Non-pigmented ciliary epithelial cell (primary cell): ENCODE results near the gene PLCB2.

Source experiments
- DNase-seq: peaks from one replicate; pipeline ENCODE4 v3.0.0-alpha.2; 2010; ENCODE audit warnings: low read depth

PLCB2 gene

DNA sequence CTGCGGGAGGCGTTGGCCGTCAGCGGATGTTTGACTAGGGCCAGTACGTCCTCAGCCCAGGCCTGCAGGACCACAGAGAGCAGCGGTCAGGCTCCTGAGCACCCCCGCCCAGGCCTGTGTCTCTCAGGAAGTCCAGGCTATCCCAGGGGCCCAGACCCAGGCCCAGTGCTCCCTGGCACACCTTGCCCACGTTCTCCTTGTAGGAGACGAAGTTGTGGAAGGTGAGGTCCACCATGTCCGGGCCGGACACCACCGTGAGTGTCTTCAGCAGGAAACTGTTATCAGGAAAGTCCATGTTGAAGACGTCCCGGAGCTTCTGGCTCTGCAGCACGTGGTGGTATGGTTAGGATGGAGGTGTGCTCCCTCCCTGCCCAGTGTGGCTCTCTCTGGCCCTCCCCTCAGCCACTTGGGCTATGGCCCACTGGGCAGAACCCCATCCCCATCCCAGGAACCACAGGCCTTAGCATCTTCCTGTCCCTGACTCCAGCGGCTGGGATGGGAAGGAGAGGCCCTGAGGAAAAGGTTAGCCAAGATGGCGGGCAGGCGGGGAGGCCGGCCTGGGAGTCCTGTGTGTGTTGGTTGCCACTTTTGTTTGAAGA is 5.3 kb downstream of the PLCB2 start:
- no peak for DNase-seq

DNA sequence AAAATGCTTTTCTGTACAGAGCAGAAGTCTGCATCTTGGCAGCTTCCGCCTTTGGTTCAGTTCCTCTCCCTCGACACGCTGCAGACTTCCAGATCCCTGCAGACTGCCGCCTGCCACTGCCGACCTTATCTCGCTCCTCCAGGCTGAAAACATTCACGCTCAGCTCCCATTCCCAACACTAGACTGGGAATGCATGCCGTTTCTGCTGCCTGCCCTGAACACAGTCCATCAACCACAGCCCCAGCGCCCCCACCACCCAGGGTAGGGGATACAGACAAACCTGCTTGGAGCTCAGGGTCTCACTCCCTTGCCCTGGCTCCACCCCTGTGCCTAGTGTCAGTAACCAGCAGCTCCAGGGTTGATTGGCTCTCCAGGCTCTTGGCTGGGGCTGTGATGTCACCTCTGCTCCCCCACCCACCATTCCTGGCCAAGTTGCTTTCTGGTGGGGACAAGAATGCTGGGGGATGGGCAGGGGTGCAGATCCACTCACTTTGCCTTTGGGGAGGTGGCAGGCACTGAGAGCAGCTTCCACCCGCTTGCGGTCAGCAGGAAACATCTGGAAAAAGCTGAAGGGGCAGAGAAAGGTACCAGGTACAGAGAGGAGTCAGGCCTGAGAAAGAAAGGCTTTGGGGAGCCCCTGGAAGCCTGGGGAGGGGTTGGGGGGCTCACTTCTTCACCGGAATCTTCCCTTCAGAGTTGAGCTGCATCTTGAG is 6.1 kb downstream of the PLCB2 start:
- no peak for DNase-seq

DNA sequence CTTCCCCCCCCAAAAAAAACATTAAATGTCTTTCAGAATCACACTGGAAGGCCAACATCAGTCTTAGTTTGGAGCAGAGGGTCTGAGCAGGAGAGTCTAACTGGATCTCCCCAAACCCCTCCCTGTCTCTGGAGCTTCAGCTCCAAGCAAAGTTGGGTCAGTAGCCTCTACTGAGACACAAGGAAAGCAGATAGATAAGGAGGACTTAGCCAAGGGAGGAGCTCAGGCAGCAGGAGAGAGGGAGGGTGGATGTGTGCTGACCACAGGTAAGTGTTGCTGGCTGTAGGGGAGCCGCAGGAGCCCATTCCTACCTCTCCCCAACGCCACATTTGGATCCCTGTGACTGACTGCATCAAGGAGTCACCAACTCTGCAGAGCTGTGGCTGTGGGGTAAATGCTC is 7.0 kb downstream of the PLCB2 start:
- no peak for DNase-seq

DNA sequence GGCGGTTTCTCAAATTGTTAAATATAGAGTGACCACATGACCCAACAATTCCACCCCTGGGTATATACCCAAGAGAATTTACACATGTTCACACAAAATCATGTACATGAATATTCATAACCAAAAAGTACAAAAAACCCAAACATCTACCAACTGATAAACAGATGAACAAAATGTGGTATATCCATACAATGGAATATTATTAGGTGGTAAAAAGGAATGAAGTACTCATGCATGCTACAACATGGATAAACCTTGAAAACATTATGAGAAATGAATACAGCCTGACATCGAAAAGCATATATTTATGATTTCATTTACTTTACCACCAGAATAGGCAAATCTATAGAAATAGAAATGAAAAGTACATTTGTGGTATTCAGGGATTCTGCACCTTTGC is 7.4 kb downstream of the PLCB2 start:
- no peak for DNase-seq

DNA sequence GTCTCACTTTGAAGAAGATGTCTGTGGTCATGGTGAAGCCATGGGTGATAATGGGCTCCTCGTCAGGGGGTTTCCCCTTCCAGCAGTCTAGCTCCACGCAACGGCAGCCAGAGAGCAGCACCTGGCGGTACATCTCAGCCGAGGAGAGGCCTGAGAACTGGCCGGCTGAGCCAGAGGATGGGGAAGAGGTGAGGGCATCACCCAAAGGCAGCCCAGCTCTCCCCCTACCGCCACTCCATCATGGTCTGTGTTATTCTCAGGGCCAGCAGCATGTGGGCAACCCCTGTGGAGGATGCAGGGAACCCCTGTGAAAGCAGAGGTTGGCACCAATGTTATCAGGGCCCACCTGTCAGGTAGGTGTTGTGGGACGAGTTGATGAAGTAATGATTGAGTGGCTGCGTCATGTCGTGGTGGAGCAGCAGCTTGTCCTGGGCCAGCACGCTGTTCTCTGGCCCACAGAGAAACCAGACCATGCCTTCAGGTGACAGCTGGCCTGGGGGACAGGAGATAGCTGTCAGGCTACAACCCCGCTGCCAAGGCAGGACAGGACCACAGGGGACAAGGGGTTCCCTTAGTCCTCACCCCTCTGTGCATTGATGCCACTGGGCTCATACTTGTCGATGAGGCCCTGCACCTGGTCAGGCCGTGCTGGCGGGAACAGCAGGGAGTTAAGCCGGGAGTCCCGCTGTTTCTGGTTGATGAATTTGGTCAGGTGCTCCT is 9.4 kb downstream of the PLCB2 start:
- DNase-seq: no peak

DNA sequence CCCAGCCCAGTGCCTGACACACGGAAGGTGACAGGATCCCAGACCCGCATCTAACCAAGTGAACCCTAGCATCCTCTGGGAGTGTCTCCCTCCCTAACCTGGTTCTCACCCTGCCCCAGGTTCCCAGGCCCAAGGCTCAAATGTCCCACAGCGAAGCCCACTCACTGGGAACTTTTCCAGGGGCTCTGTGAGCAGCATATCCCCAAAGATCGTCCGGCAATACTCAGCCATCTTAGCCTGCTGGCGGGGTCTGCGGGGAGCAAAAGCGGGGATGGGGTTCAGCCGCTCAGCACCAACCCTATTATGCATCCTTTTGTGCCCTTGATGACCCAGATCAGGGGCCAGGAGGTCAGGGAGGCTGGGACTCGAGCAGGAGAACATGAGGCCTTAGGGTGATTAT is 10.4 kb downstream of the PLCB2 start:
- DNase-seq: no peak

DNA sequence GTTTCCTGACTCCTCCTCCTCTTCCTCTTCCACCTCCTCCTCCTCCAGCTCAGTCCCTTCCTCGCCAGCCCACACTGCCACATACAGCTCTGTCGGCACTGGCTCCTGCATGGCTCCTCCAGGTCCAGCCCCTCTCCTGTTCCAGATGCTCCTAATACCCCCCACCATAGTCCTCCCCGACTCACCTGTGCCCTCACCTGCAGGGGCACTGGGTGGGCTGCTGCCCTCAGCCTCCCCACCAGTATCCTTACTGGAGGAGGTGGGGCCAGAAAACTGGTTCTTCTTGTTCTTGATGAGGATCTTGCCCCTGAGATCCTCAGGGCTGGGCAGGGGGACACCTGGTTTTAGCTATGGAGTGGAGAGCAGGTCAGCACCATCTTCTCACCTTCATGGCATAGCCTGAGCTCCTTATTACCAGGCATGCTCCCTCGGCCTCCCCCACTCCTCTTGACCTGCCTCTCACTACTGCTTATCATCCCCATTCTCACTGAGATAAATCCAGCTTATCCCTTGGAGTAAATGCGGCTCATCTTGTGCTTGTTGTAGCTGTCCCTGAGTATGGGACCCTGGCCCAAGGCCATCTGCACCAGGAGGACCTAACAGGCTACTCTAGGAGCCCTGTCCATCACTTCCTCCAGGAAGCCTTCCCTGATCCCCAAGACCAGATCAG is 11.0 kb downstream of the PLCB2 start:
- DNase-seq: no peak

DNA sequence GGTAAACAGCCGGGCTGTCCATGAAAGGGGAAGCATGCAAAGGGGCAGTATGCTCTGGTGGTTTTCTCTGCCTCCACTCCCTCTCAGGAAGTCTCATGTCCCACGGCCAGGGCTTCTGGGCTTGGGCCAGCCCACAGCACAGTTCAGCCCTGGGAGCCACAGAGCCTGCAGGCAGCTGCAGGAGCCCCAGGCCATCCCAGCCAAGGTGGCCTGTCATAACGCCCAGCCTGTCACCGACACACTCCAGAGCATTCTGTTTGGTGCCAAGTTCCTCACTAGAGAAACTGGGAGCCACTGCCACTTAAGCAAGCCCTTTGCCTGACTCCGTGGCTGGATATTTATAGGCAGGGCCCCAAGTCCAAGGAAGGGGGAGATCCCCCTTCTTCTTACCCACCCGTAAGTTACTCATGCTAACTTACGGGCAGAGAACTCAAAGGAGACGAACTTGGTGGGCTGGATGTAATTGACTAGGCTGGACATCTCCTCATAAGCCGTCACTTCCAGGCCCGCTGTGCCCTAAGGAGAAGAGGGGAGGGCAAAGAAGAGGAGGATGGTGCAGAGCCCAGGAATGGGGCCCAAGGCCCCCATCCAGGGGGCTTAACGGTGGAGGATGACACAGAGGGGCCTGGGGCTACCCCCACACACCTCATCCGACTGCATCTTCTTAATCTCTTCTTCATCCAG is 11.7 kb downstream of the PLCB2 start:
- no peak for DNase-seq

DNA sequence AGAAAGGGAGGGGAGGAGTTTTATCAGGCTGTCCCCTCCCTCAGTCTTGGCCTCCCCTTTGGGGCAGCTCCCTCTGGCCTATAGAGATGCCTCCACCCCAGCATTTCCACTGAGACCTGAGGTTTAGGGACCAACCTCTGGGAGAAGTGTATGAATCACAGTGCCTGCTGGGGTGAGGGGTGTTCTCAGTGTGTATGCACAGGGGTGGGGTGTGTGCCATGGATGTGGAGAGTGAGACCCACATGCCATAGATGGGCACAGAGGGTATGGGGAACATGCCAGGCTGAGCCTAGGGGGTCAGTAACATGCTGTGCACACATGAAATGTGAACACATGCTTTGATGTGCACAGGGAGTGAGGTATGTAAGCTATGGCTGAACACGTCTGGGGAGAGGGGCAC is 12.4 kb downstream of the PLCB2 start:
- no peak for DNase-seq

DNA sequence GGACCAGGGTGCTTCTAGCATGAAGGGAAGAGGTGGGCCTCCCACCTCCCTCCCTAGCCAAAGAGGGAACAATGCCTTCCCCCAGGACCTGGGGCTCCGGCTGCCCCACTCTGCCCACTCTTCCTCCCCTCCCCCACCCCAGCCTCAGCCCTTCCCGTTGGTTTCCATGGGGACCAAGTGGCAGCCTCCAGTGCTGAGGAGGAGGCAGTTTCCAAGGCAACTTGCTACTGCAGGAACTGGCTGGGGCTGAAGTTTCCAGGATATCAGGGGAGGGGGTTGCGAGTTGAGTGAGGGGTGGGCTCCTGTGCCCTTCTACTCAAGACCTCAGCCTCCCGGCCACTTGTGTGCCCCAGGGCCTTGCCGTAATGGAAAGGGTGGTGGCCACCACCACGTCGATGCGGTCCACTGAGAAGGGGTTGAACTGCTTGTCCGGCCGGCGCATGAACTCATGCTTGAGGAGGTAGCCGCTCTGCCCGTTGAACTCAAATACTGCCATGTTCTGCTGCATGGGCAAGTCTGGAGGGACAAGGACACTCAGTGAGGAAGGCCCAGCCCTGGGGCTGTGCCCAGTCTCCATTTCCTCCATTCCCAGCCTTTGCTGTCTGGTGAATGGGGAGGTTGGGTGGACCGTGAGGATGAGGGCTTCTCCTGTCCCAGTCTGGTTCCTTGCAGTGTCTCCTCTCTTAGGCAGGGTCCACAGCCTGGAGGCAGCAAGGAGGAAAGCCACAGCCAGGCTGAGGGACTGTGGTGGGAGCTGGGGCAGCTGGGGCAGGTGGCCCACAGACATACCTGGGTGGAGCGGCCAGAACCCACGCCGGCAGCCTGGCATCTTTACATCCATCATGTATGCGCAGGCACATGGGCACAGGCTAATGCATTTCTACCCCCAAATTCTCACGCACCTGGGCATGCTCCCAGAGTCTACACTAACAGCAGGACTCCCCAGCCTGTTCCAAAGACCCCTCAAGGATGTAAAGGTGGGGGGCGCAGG is 13.5 kb downstream of the PLCB2 start:
- no peak for DNase-seq

DNA sequence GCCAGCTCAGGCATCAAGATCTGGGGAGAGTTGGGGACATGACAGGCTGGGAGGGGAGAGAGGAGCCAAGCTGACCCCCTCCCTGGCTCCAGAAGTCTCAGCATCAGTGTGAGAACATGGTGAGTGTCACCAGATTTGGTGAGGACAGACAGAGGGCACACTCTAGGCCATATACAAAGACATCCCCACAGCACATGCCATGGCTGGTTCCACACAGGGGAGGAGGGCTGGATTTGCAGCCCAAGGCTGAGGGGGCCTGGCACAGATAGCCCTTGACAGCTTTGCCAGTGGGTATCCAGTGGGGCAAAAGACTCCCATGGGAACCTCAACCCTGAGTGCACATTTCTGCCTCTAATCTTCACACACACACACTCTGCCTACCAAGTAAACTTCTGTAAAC is 14.7 kb downstream of the PLCB2 start:
- no peak for DNase-seq

DNA sequence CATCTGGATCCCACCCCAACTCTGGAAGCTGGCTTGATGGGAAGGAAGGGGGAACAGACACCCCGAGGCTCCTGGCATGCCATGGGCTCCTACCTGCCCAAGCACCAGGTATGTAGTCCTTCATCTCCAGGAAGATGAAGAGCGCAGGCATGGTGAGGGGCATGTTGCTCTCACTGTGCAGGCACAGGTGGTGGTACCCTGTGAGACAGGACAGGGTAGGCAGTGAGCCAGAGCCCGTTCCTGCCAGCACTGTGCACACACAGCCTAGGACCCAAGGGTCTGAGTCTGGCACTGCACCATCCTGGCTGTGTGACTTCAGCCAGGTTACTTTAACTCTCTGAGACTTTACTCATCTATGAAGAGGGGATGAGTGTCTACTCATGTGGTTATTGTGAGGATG is 15.5 kb downstream of the PLCB2 start:
- no peak for DNase-seq

DNA sequence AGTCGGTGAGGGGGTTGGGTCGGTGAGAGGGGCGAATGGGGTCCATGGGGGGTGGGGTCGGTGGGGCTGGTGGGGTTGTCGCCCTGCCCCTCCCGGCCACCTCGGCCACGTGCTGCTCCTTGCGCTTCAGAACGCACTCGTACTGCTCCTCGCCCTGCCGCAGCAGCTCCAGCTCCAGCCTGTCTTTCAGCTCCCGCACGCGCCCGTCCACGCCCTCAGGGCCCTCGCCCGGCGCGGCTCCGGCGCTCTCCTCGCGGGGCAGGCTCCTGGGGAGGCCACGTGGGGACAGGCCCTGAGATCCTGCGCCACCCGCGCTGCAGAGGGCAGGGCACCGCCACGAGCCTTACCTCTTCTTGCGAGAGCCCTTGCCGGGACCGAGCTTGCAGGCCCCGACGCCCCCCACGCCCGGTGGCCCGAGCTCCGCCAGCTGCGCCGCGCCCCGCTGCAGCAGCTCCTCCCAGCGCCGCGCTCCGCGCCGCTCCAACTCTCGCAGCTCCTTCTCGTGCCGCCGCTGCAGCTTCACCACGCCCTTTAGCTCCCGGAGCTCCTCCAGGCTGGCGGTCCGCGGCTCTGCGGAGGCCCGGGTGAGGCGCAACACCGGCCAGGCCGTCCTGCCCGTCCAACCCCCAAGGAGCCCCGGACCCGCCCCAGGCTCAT is 16.7 kb downstream of the PLCB2 start:
- DNase-seq: no peak

DNA sequence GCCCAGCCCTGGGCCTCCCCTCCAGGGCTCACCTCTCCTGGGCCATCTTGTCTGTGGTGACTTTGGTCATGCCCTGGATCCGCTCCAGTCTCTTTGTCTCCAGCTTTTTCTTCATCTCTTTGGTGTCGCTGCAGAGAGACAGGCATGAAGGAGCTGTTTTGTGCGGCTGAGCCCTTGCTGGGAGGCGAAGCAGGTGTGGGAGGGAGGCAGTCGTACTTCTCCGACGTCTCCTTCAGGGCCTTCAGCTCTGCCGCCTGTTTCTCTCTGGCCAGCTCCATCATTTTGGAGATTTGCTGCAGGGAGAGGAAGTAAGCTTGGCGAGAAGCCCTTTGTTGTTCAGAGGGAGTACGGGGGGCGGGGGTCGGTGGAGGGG is 17.2 kb downstream of the PLCB2 start:
- DNase-seq: no peak

DNA sequence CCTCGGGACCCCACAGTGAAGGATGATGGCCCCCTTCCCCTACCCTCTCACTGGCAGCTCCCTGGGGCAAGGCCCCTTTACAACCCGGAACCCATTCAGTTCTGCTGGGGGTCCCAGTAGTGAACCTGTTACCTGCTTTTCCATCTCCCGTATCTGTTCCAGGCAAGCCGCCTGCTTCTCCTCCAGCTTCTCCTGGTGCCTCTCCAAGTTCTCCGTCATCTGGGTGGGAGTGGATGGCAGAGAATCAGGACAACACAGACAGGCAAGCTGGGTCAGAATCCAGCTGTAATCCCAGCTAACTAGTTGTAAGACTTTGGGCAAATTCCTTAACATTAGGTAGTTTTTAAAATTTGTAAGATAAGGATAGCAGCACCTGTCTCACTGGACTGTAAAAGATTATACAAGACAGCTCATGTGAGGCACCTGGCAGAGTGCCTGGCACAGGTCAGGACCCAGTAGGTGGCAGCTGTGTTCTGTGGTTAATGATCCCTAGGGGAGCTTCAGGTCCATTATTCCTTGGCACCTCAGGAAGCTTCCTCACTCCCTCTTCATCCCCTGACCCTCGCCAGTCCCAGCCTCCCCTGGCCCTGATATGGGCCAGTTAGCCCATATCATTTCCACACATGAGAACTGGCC is 18.5 kb downstream of the PLCB2 start:
- no peak for DNase-seq

DNA sequence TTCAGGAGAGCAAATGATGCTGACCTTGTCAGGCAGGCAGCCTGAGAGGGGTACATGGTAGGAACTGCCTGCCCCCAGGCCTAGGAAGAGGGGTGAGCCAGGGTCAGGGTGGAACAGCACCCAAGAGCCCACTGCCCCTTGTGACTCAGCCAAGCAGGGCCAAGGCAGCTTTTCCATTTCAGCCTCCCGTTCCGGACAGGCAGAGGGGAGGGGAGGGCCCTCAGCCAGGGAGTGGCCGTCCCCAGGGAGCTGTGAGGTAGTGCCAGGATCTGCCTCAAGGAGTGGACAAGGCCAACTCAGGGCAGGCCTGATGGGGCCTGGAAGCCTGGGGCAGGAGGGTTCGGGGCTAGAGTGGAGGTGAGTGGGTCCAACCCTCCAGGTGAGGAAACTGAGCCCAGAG is 19.8 kb downstream of the PLCB2 start:
- no peak for DNase-seq

DNA sequence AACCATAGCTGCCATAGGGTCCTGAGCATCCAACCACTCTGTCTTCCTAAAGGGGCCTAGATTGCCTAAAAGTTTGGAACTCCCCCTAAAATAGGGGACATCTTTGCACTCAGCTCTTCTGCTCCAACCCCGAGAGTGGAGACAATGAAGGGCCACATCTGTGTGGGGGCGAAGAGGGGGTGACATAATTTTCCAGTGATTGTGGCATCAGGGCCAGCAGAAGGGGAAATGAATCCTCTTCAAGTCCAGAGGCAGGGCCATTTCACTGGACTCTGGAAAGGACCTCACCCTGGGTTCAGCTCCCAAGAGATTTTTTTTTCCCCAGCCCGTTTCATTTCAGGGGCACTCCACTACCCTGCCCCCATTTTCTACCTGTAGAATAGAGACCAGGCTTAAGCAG is 20.2 kb downstream of the PLCB2 start:
- no peak for DNase-seq

DNA sequence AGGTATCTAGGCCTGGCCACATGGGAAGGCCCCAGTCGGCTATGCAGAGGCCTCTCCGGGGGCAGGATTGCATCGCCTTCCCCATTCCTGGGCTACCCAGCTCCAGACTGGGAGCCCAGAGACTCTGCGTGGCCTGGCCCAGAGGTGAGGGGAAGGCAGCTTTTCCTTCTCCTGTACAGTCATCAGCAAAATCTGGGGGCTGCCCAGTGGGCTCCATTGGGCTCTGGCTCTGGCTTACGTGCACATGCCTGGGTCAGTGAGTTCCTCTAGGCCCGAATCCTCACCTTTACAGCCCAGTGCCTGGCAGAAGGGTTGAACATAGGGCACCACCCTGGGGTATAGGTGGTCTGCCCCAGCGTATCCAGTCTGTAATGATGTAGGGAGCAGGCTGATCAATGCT is 20.9 kb downstream of the PLCB2 start:
- DNase-seq: no peak

DNA sequence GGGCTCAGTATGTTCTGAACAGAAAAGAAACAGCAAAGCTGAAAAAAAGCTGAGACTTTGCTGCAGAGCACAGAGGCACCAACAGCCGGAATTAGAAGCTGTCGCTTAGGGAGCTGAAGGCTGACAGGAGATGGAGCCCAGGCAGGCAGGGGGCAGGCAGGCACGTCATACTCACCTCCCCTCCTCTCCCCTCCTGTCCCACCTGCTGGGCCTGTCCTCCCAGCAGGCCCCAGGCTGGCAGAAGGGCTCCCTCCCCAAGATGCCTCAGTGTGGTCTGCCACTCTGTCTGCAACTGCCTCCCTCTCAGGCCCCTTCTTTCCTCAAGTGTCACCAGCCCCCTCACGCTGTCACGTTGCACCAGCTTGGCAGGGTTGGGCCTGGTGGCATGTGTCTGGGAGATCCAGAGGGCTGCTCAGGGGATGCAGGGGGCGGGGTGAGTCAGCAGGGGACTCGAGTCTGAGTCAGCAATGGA is 21.6 kb downstream of the PLCB2 start:
- DNase-seq: no peak

DNA sequence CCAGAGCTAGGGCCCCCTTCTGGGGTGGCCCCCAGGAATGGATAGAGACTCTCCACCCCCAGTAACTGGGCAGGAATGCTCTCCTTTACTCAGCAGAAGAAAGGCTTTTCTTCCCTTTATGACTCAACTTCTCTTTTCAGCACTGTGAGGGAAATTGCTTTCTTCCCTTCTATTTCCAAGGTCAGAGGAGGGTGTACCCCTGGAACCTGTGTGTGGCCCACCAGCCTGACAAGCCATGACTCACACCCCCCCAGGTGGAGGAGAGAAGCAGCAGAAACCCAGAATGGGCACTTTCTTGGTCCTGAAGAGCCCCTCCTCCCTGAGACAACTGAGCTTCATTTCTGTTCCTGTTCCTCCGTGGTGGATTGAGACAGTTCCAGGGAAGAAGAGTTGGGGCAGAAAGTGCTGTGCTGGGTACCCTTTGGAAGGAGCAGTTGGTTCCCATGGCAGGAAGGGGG is 22.2 kb downstream of the PLCB2 start:
- no peak for DNase-seq
